ENCODE measurements around the gene WDR5. TPM values are rescaled to one million over a fixed set of nuclear protein-coding genes. Genes with fewer than 3 reads are reported as not detected.
"Not testable (repeated sequence)": the region's sequence is repeated elsewhere in the genome, so short reads cannot be mapped to it uniquely, and the experiment has no call there.

WDR5 gene
- total RNA-seq, 1 experiment from 2014 or later = 29.1 TPM

DNA sequence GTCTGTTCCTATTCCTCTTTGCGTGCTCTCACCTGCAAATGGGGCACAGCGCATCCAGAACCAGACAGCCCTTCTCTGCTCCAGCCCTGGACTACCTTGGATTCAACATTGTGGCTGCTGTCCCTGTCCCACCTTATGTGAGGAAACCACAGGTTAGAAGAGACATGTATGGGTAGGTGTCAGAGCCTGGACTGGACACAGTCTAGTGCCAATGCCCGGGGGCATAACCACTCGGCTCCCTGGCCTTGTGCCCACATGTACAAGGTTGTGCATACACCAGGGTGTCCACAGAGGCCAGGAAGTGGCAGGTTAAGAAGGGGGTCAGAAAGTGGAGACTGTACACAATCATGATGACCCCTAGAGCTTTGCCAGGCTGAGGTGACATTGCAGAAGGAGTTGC lies 45.9 kb upstream of the WDR5 start:
- ChIA-PET CTCF (no interaction called here), POLR2A (ENCODE audit: unreplicated experiment) (no interaction called here)
- no peak for DNase-seq
- no peaks in the 10 kb centered on the region for H3K79me2 ChIP-seq (ENCODE audit: low read length)
- no peak for TF ChIP-seq EZH2 (IDR thresholded peaks at IDR 0.05; ENCODE audit: low read length, unreplicated experiment)
- TF ChIP-seq EZH2phosphoT487 (IDR thresholded peaks at IDR 0.05; ENCODE audit: borderline replicate concordance, low read length) = no peak
- TF ChIP-seq, protein P1, sequence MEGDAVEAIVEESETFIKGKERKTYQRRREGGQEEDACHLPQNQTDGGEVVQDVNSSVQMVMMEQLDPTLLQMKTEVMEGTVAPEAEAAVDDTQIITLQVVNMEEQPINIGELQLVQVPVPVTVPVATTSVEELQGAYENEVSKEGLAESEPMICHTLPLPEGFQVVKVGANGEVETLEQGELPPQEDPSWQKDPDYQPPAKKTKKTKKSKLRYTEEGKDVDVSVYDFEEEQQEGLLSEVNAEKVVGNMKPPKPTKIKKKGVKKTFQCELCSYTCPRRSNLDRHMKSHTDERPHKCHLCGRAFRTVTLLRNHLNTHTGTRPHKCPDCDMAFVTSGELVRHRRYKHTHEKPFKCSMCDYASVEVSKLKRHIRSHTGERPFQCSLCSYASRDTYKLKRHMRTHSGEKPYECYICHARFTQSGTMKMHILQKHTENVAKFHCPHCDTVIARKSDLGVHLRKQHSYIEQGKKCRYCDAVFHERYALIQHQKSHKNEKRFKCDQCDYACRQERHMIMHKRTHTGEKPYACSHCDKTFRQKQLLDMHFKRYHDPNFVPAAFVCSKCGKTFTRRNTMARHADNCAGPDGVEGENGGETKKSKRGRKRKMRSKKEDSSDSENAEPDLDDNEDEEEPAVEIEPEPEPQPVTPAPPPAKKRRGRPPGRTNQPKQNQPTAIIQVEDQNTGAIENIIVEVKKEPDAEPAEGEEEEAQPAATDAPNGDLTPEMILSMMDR (conservative IDR thresholded peaks at IDR 0.05; ENCODE audit: low read depth, low read length) = no peak
- no peak overlapping the region for H3K9ac ChIP-seq (ENCODE audit: low read length)
- H3F3A ChIP-seq (ENCODE audit: low read length, unreplicated experiment) = no peaks in the 10 kb centered on the region
- no peaks in the 10 kb centered on the region for H3K4me1 ChIP-seq (ENCODE audit: insufficient read depth, low read length)
- no peak overlapping the region for H3K27ac ChIP-seq (ENCODE audit: low read length)
- H3K4me3 ChIP-seq (ENCODE audit: low read length) = no peak overlapping the region
- no peaks in the 10 kb centered on the region for H3K27me3 ChIP-seq (ENCODE audit: low read length)
- no peaks in the 10 kb centered on the region for H3K9me2 ChIP-seq (replicated peaks; ENCODE audit: low read length)
- no peaks in the 10 kb centered on the region for H3K9me3 ChIP-seq (ENCODE audit: low read length)
- no peak overlapping the region for H2AFZ ChIP-seq (ENCODE audit: low read length)
- intact Hi-C loops (cut with micrococcal nuclease) = no loop called here
- ATAC-seq = no peak
- H3K4me2 ChIP-seq (ENCODE audit: low read length) = no peak overlapping the region
- BruUV-seq (replicated peaks) = no TSS peak
- H4K20me1 ChIP-seq (ENCODE audit: low read length) = no peaks in the 10 kb centered on the region
- no peaks in the 10 kb centered on the region for H3K36me3 ChIP-seq (ENCODE audit: low read depth, low read length)

DNA sequence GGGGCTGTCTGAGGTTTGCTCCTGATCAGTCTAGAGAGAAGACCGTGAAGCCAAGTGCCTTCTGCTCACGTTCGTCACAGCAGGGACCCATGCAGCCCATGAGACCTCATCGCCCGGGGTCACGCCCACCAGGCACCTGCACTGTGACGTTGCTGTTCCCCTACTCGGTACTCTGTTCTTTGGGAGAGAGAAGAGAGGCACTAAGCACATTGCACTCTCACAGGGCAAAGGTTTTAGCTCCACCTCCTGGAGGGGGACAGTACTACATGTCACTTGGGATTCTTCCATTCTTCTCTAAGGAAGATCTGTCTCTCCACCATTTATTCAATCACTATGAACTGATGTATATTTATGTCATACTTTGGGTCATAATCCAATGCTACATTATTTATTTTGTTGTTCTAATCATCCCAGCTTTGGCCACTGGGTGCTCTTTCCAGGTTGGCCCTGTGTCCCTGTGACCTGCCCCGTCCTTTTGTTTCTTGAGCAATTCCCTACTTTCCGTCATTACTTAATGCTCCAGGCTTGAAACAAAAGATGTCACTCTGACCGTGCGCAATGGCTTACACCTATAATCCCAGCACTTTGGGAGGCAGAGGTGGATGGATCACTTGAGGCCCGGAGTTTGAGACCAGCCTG lies 36.6 kb upstream of the WDR5 start:
- Histone ChIP-seq H3K9ac (ENCODE audit: low read length) (no peak overlapping the region), H3K36me3 (ENCODE audit: low read depth, low read length) (no peaks in the 10 kb centered on the region), H4K20me1 (ENCODE audit: low read length) (no peaks in the 10 kb centered on the region), H3K9me2 (replicated peaks; ENCODE audit: low read length) (no peaks in the 10 kb centered on the region), H2AFZ (ENCODE audit: low read length) (no peak overlapping the region), H3K4me2 (ENCODE audit: low read length) (no peak overlapping the region), H3K9me3 (ENCODE audit: low read length) (no peaks in the 10 kb centered on the region), H3K4me1 (ENCODE audit: insufficient read depth, low read length) (no peaks in the 10 kb centered on the region), H3F3A (ENCODE audit: low read length, unreplicated experiment) (no peaks in the 10 kb centered on the region), H3K27ac (ENCODE audit: low read length) (no peak overlapping the region), H3K27me3 (ENCODE audit: low read length) (peaks cover 13% of the 10 kb centered on the region), H3K4me3 (ENCODE audit: low read length) (no peak overlapping the region), H3K79me2 (ENCODE audit: low read length) (no peaks in the 10 kb centered on the region)
- TF ChIP-seq, protein P1 (conservative IDR thresholded peaks at IDR 0.05; ENCODE audit: low read depth, low read length) = peak; percentile 80
- no peak for TF ChIP-seq EZH2phosphoT487 (IDR thresholded peaks at IDR 0.05; ENCODE audit: borderline replicate concordance, low read length)
- ChIA-PET CTCF (no interaction called here), POLR2A (ENCODE audit: unreplicated experiment) (no interaction called here)
- peak; percentile 67 for ATAC-seq
- BruUV-seq (replicated peaks) = no TSS peak
- peak; percentile 75 for DNase-seq
- intact Hi-C loops (cut with micrococcal nuclease) = loop anchor here (1.0 to 5.0 kb wide), 3 partner anchors 31 to 312 kb away; partner anchors contain the start of gene BRD3

DNA sequence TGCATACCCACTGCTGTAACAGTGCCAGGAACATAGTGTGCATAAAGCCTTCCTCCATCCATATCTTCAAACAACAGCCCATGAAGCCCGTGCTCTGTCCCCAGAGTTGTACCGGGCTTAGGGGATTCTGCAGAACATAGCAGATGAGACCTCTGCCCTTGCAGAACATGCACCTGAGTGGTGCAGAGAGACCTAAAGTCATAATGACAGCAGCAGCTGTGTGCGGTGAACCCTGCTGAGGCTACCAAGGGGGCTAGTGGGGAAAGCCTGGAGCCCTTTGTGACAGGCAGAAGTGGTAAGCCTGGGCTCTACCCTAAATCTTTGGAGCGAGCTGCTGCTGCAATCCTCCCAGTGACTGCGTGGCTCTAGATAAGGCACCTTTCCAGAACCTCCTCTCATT lies 35.8 kb upstream of the WDR5 start:
- H2AFZ ChIP-seq (ENCODE audit: low read length) = no peak overlapping the region
- H3K79me2 ChIP-seq (ENCODE audit: low read length) = no peaks in the 10 kb centered on the region
- H4K20me1 ChIP-seq (ENCODE audit: low read length) = no peaks in the 10 kb centered on the region
- peaks cover 13% of the 10 kb centered on the region for H3K27me3 ChIP-seq (ENCODE audit: low read length)
- ChIA-PET CTCF (no interaction called here), POLR2A (ENCODE audit: unreplicated experiment) (no interaction called here)
- H3F3A ChIP-seq (ENCODE audit: low read length, unreplicated experiment) = no peaks in the 10 kb centered on the region
- no peaks in the 10 kb centered on the region for H3K9me2 ChIP-seq (replicated peaks; ENCODE audit: low read length)
- no peak overlapping the region for H3K4me3 ChIP-seq (ENCODE audit: low read length)
- no peak for DNase-seq
- no peaks in the 10 kb centered on the region for H3K36me3 ChIP-seq (ENCODE audit: low read depth, low read length)
- intact Hi-C loops (cut with micrococcal nuclease) = no loop called here
- no peak overlapping the region for H3K9ac ChIP-seq (ENCODE audit: low read length)
- H3K4me1 ChIP-seq (ENCODE audit: insufficient read depth, low read length) = no peaks in the 10 kb centered on the region
- H3K27ac ChIP-seq (ENCODE audit: low read length) = no peak overlapping the region
- no peak overlapping the region for H3K4me2 ChIP-seq (ENCODE audit: low read length)
- no peaks in the 10 kb centered on the region for H3K9me3 ChIP-seq (ENCODE audit: low read length)
- BruUV-seq (replicated peaks) = no TSS peak
- TF ChIP-seq, protein P1 (conservative IDR thresholded peaks at IDR 0.05; ENCODE audit: low read depth, low read length) = no peak
- TF ChIP-seq EZH2 (IDR thresholded peaks at IDR 0.05; ENCODE audit: low read length, unreplicated experiment) (no peak), EZH2phosphoT487 (IDR thresholded peaks at IDR 0.05; ENCODE audit: borderline replicate concordance, low read length) (no peak)
- ATAC-seq = no peak

DNA sequence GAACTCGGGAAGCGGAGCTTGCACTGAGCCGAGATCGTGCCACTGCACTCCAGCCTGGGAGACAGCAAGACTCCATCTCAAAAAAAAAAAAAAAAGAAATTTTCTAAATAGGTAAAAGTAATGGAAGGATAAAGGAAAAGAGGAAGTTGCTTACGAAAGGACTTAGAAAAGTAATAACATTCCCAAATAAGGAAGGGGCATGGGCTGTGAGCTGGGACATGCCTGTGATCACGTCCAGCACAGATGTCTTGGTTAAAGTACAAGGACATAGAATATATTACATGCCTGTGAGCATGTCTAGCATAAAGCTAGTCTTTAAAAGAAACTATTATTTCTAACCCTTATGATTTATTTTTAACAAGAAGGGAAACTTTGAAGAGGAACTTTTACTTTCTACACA lies 34.7 kb upstream of the WDR5 start:
- BruUV-seq (replicated peaks); DNase-seq; H3K4me1 ChIP-seq (ENCODE audit: insufficient read depth, low read length); ATAC-seq; intact Hi-C loops (cut with micrococcal nuclease); H2AFZ ChIP-seq (ENCODE audit: low read length); POLR2A ChIA-PET (ENCODE audit: unreplicated experiment); H3K4me3 ChIP-seq (ENCODE audit: low read length); H3K9ac ChIP-seq (ENCODE audit: low read length); H3K36me3 ChIP-seq (ENCODE audit: low read depth, low read length); H4K20me1 ChIP-seq (ENCODE audit: low read length); H3K27ac ChIP-seq (ENCODE audit: low read length); H3F3A ChIP-seq (ENCODE audit: low read length, unreplicated experiment); H3K9me2 ChIP-seq (replicated peaks; ENCODE audit: low read length); H3K9me3 ChIP-seq (ENCODE audit: low read length); H3K79me2 ChIP-seq (ENCODE audit: low read length); CTCF ChIA-PET; H3K4me2 ChIP-seq (ENCODE audit: low read length): not testable (repeated sequence)
- peaks cover 13% of the 10 kb centered on the region for H3K27me3 ChIP-seq (ENCODE audit: low read length)
